H9 (cell line): Measurements from ENCODE around the gene ASAP3. TPM values are rescaled to one million over a fixed set of nuclear protein-coding genes. Genes with fewer than 3 reads are reported as not detected.

Experiments
- DNase-seq: peaks from one replicate; pipeline ENCODE4 v3.0.0-alpha.2; 2017
- H2AFZ ChIP-seq: one replicate; pipeline ENCODE4 v1.6.1; 2013; ENCODE audit warnings: mild to moderate bottlenecking, low read length, control low read depth, moderate library complexity
- H2AK5ac ChIP-seq: 2 replicates; pipeline ENCODE4 v1.6.1; 2013; ENCODE audit warnings: low read length, control low read depth, mixed read lengths; ENCODE audit not compliant: insufficient read length
- H2BK120ac ChIP-seq: one replicate; pipeline ENCODE4 v1.6.1; 2013; ENCODE audit warnings: low read depth, mild to moderate bottlenecking, low read length, control low read depth, inconsistent platforms; ENCODE audit not compliant: poor library complexity, severe bottlenecking
- H2BK12ac ChIP-seq: 2 replicates; pipeline ENCODE4 v1.6.1; 2013; ENCODE audit warnings: low read length, control low read depth, mixed read lengths, low read depth; ENCODE audit not compliant: insufficient read length
- H2BK15ac ChIP-seq: 2 replicates; pipeline ENCODE4 v1.6.1; 2013; ENCODE audit warnings: low read depth, low read length, control low read depth
- H2BK20ac ChIP-seq: one replicate; pipeline ENCODE4 v1.6.1; 2013; ENCODE audit warnings: low read depth, mild to moderate bottlenecking, low read length, control low read depth, inconsistent platforms; ENCODE audit not compliant: poor library complexity, severe bottlenecking
- H2BK5ac ChIP-seq: 2 replicates; pipeline ENCODE4 v1.6.1; 2013; ENCODE audit warnings: low read length, control low read depth, mixed read lengths; ENCODE audit not compliant: insufficient read length
- H3K14ac ChIP-seq: 2 replicates; pipeline ENCODE4 v1.6.1; 2013; ENCODE audit warnings: low read length, control low read depth; ENCODE audit not compliant: insufficient read depth
- H3K18ac ChIP-seq: 2 replicates; pipeline ENCODE4 v1.6.1; 2013; ENCODE audit warnings: low read depth, mild to moderate bottlenecking, mixed read lengths, low read length, control low read depth; ENCODE audit not compliant: insufficient read length
- H3K23ac ChIP-seq: 2 replicates; pipeline ENCODE4 v1.6.1; 2013; ENCODE audit warnings: low read length, control low read depth, mixed read lengths, low read depth; ENCODE audit not compliant: insufficient read length
- H3K23me2 ChIP-seq: 2 replicates; pipeline ENCODE4 v1.6.1; 2013; ENCODE audit warnings: low read depth, mild to moderate bottlenecking, mixed read lengths, low read length, control low read depth; ENCODE audit not compliant: insufficient read length, poor library complexity, severe bottlenecking
- H3K27ac ChIP-seq: 2 replicates; pipeline ENCODE4 v1.5.1; 2013; ENCODE audit warnings: low read length, control low read depth, mixed read lengths, low read depth; ENCODE audit not compliant: insufficient read length
- H3K27me3 ChIP-seq: 2 replicates; pipeline ENCODE4 v1.6.1; 2013; ENCODE audit warnings: low read length, control low read depth, inconsistent platforms; ENCODE audit not compliant: insufficient read depth
- H3K4ac ChIP-seq: 2 replicates; pipeline ENCODE4 v1.6.1; 2013; ENCODE audit warnings: low read depth, mild to moderate bottlenecking, control low read depth, inconsistent platforms, low read length, moderate library complexity
- H3K4me1 ChIP-seq: 2 replicates; pipeline ENCODE4 v1.6.1; 2013; ENCODE audit warnings: low read length, control low read depth, inconsistent platforms; ENCODE audit not compliant: insufficient read depth
- H3K4me2 ChIP-seq: 2 replicates; pipeline ENCODE4 v1.6.1; 2013; ENCODE audit warnings: low read length, control low read depth, mixed read lengths; ENCODE audit not compliant: insufficient read length, insufficient read depth
- H3K56ac ChIP-seq: 2 replicates; pipeline ENCODE4 v1.6.1; 2013; ENCODE audit warnings: low read depth, mild to moderate bottlenecking, mixed read lengths, low read length, control low read depth; ENCODE audit not compliant: insufficient read length
- H3K79me1 ChIP-seq: 2 replicates; pipeline ENCODE4 v1.6.1; 2013; ENCODE audit warnings: low read depth, mild to moderate bottlenecking, moderate library complexity, low read length, control low read depth, inconsistent platforms; ENCODE audit not compliant: insufficient read depth, poor library complexity, severe bottlenecking
- H3K79me2 ChIP-seq: 2 replicates; pipeline ENCODE4 v1.6.1; 2013; ENCODE audit warnings: low read length, control low read depth, inconsistent platforms; ENCODE audit not compliant: insufficient read depth
- H3K9ac ChIP-seq: 2 replicates; pipeline ENCODE4 v1.6.1; 2013; ENCODE audit warnings: low read length, control low read depth, mixed read lengths; ENCODE audit not compliant: insufficient read length; ENCODE audit errors: extremely low read depth
- H3K9me3 ChIP-seq: one replicate; pipeline ENCODE4 v1.6.1; 2013; ENCODE audit warnings: low read depth, low read length, inconsistent platforms; ENCODE audit not compliant: control insufficient read depth
- H3T11ph ChIP-seq: one replicate; pipeline ENCODE4 v1.6.1; 2013; ENCODE audit warnings: mild to moderate bottlenecking, low read length, control low read depth, inconsistent platforms
- H4K20me1 ChIP-seq: one replicate; pipeline ENCODE4 v1.6.1; 2013; ENCODE audit not compliant: control insufficient read depth, insufficient read length, insufficient read depth
- H4K5ac ChIP-seq: 2 replicates; pipeline ENCODE4 v1.6.1; 2013; ENCODE audit warnings: low read depth, mild to moderate bottlenecking, mixed read lengths, low read length, control low read depth; ENCODE audit not compliant: insufficient read length
- H4K8ac ChIP-seq: replicated peaks from 2 replicates; pipeline ENCODE4 v1.6.1; 2013; ENCODE audit warnings: low read length, control low read depth, mixed read lengths, low read depth; ENCODE audit not compliant: insufficient read length
- H4K91ac ChIP-seq: 2 replicates; pipeline ENCODE4 v1.6.1; 2013; ENCODE audit warnings: low read depth, mild to moderate bottlenecking, moderate library complexity, mixed read lengths, low read length, control low read depth; ENCODE audit not compliant: insufficient read length
- H3K27ac Mint-ChIP-seq, 3 experiments: 2 replicates in 2 of 3; 3 replicates in 1 of 3; pipeline ENCODE4 v1.8.0; 2020 to 2021; ENCODE audit warnings: mixed read lengths in 3 of 3, mild to moderate bottlenecking in 1 of 3, moderate library complexity in 1 of 3
- H3K27me3 Mint-ChIP-seq: 2 replicates; pipeline ENCODE4 v1.8.0; 2021; ENCODE audit warnings: low read depth, mild to moderate bottlenecking, moderate library complexity, mixed read lengths
- H3K36me3 Mint-ChIP-seq, 3 experiments: 2 replicates in 2 of 3; 3 replicates in 1 of 3; pipeline ENCODE4 v1.8.0; 2020 to 2021; ENCODE audit warnings: low read depth in 3 of 3, mixed read lengths in 3 of 3; ENCODE audit not compliant: insufficient read depth in 1 of 3
- H3K4me1 Mint-ChIP-seq, 2 experiments: 2 replicates each; pipeline ENCODE4 v1.8.0; 2020; ENCODE audit warnings: mixed read lengths in 2 of 2
- H3K4me3 Mint-ChIP-seq, 2 experiments: 2 replicates in 1 of 2; 3 replicates in 1 of 2; pipeline ENCODE4 v1.8.0; 2020 to 2021; ENCODE audit warnings: mild to moderate bottlenecking in 2 of 2, mixed read lengths in 2 of 2, moderate library complexity in 1 of 2
- H3K9me3 Mint-ChIP-seq, 2 experiments: 2 replicates in 1 of 2; 3 replicates in 1 of 2; pipeline ENCODE4 v1.8.0; 2020; ENCODE audit warnings: mild to moderate bottlenecking in 2 of 2, mixed read lengths in 2 of 2, moderate library complexity in 1 of 2
- CTCF ChIP-seq: fragments of 200-600 bp; sonication (generic); conservative IDR thresholded peaks from 3 replicates; pipeline ENCODE4 v1.8.0; 2021; ENCODE audit warnings: antibody characterized with exemption, mild to moderate bottlenecking
- WGBS: extraction: QIAGEN DNeasy Blood & Tissue Kit; methylation state at CpG from one replicate; pipeline ENCODE4 v1.1.7; 2013; ENCODE audit warnings: missing lambda C conversion rate, low lambda C conversion rate, mixed read lengths; ENCODE audit not compliant: insufficient read length; ENCODE audit errors: extremely low coverage; 5-methylcytosine and 5-hydroxymethylcytosine counted together
- total RNA-seq: library from RNA; stranded (reverse); gene quantifications from 2 replicates; pipeline ENCODE4 v1.2.1, GENCODE V29; 2021

ASAP3 gene
- total RNA-seq, 1 experiment from 2014 or later: 26.7 TPM

GRCh38 chr1:23521588-23521987, 37.6 kb upstream of the ASAP3 start:
- Histone ChIP-seq H3K23me2 (no peaks in the 10 kb centered on the region), H2AFZ (no peak overlapping the region), H2BK120ac (no peak overlapping the region), H3K79me1 (no peaks in the 10 kb centered on the region), H2AK5ac (no peak overlapping the region), H4K5ac (no peak overlapping the region), H3K18ac (no peak overlapping the region), H4K91ac (no peak overlapping the region), H3K56ac (no peak overlapping the region), H2BK15ac (no peak overlapping the region), H3K23ac (no peak overlapping the region), H3K14ac (no peak overlapping the region; the same call in 1 of the 2 replicates), H4K20me1 (no peaks in the 10 kb centered on the region), H3K4ac (no peak overlapping the region), H3K4me1 (no peaks in the 10 kb centered on the region), H4K8ac (no peak overlapping the region), H3K9me3 (no peaks in the 10 kb centered on the region), H3K27ac (no peak overlapping the region), H3K79me2 (no peaks in the 10 kb centered on the region), H3K27me3 (no peaks in the 10 kb centered on the region), H2BK5ac (no peak overlapping the region), H2BK20ac (no peak overlapping the region), H3K9ac (no peak overlapping the region), H3T11ph (no peak overlapping the region), H2BK12ac (no peak overlapping the region), H3K4me2 (no peak overlapping the region)
- H3K9me3 Mint-ChIP-seq: no peaks in the 10 kb centered on the region
- H3K27ac Mint-ChIP-seq: no peak overlapping the region
- no peaks in the 10 kb centered on the region; the same call in 1 of the 2 replicates for H3K27me3 Mint-ChIP-seq
- TF ChIP-seq CTCF: no peak
- peaks cover 15 to 18% of the 10 kb centered on the region in 2 experiments for H3K4me1 Mint-ChIP-seq
- peaks cover 13 to 30% (median 21%) of the 10 kb centered on the region in 3 experiments; a peak in 6 of 7 replicates for H3K36me3 Mint-ChIP-seq
- no peak overlapping the region for H3K4me3 Mint-ChIP-seq
- no CpG with 5 or more reads among the region's 16 CpGs for WGBS
- peak; percentile 60 for DNase-seq
